BLaER1 (cell line): ENCODE data around the gene ARHGEF17.
A peak's percentile ranks its signal among the peaks of the same experiment; 100 is the strongest.

ENCODE experiments used
- H3K27ac ChIP-seq: shearing (Covaris generic); formaldehyde crosslinking; 2 replicates; pipeline ENCODE4 v1.8.1; 2022
- H3K27me3 ChIP-seq: shearing (Covaris generic); formaldehyde crosslinking; 2 replicates; pipeline ENCODE4 v1.8.1; 2022
- H3K36me3 ChIP-seq: shearing (Covaris generic); formaldehyde crosslinking; 2 replicates; pipeline ENCODE4 v1.8.1; 2022
- H3K4me1 ChIP-seq: shearing (Covaris generic); formaldehyde crosslinking; 2 replicates; pipeline ENCODE4 v1.8.1; 2022
- H3K4me2 ChIP-seq: shearing (Covaris generic); formaldehyde crosslinking; 2 replicates; pipeline ENCODE4 v1.8.1; 2022
- H3K4me3 ChIP-seq: shearing (Covaris generic); formaldehyde crosslinking; 2 replicates; pipeline ENCODE4 v1.8.1; 2022
- H3K9ac ChIP-seq: shearing (Covaris generic); formaldehyde crosslinking; 2 replicates; pipeline ENCODE4 v1.8.1; 2022
- H3K9me3 ChIP-seq: shearing (Covaris generic); formaldehyde crosslinking; 2 replicates; pipeline ENCODE4 v1.8.1; 2022
- H4K20me1 ChIP-seq: shearing (Covaris generic); formaldehyde crosslinking; 2 replicates; pipeline ENCODE4 v1.8.1; 2022
- Cebpa-rat ChIP-seq: shearing (Covaris generic); IDR thresholded peaks from 2 replicates; pipeline ENCODE4 v1.8.1; 2022

The ARHGEF17 gene

GRCh38 chr11:73327812-73328364 lies 19.8 kb downstream of the ARHGEF17 start:
- H3K27ac ChIP-seq, result no peak overlapping the region
- no peaks in the 10 kb centered on the region for H3K36me3 ChIP-seq
- no peak for TF ChIP-seq Cebpa-rat
- H4K20me1 ChIP-seq, result no peaks in the 10 kb centered on the region
- no peak overlapping the region for H3K9ac ChIP-seq
- no peak overlapping the region; the same call in 1 of the 2 replicates for H3K4me2 ChIP-seq
- H3K27me3 ChIP-seq, result no peaks in the 10 kb centered on the region
- H3K4me3 ChIP-seq, result no peak overlapping the region
- H3K4me1 ChIP-seq, result peaks cover 56% of the 10 kb centered on the region
- no peaks in the 10 kb centered on the region for H3K9me3 ChIP-seq

GRCh38 chr11:73330569-73331093 lies 22.6 kb downstream of the ARHGEF17 start:
- H4K20me1 ChIP-seq, result 0 out of 2 replicates have a peak, but pooled peaks cover 7% of the 10 kb centered on the region
- no peak overlapping the region for H3K9ac ChIP-seq
- no peaks in the 10 kb centered on the region for H3K36me3 ChIP-seq
- H3K9me3 ChIP-seq, result no peaks in the 10 kb centered on the region
- no peak overlapping the region for H3K4me2 ChIP-seq
- H3K27me3 ChIP-seq, result no peaks in the 10 kb centered on the region
- H3K4me1 ChIP-seq, result peaks cover 47% of the 10 kb centered on the region
- TF ChIP-seq Cebpa-rat, result no peak
- no peak overlapping the region for H3K4me3 ChIP-seq
- 0 out of 2 replicates have a peak overlapping the region, but pooled peaks have one; percentile 18 for H3K27ac ChIP-seq

- Histone ChIP-seq H3K4me3 (no peak overlapping the region), H4K20me1 (0 out of 2 replicates have a peak, but pooled peaks cover 7% of the 10 kb centered on the region), H3K9ac (no peak overlapping the region), H3K27ac (no peak overlapping the region), H3K9me3 (no peaks in the 10 kb centered on the region), H3K27me3 (no peaks in the 10 kb centered on the region), H3K4me2 (no peak overlapping the region), H3K36me3 (no peaks in the 10 kb centered on the region), H3K4me1 (peaks cover 41% of the 10 kb centered on the region)
- no peak for TF ChIP-seq Cebpa-rat
Measured at GRCh38 chr11:73331138-73331916, 23.3 kb downstream of the ARHGEF17 start.

GRCh38 chr11:73333173-73333572 lies 25.1 kb downstream of the ARHGEF17 start:
- Histone ChIP-seq H3K4me2 (no peak overlapping the region), H3K4me3 (no peak overlapping the region), H3K9ac (no peak overlapping the region)

GRCh38 chr11:73333640-73334383 lies 25.7 kb downstream of the ARHGEF17 start:
- no peak for TF ChIP-seq Cebpa-rat
- Histone ChIP-seq H3K4me2 (peak overlapping the region; percentile 61), H3K27me3 (no peaks in the 10 kb centered on the region), H3K9me3 (no peaks in the 10 kb centered on the region), H3K4me1 (peaks cover 32% of the 10 kb centered on the region), H3K9ac (peak overlapping the region; percentile 17; the same call in 1 of the 2 replicates), H3K36me3 (no peaks in the 10 kb centered on the region), H3K4me3 (no peak overlapping the region), H4K20me1 (0 out of 2 replicates have a peak, but pooled peaks cover 7% of the 10 kb centered on the region), H3K27ac (peak overlapping the region; percentile 54; the same call in 1 of the 2 replicates)

More at GRCh38 chr11:73333173-73333572, 25.1 kb downstream of the ARHGEF17 start:
- Histone ChIP-seq H3K9me3 (no peaks in the 10 kb centered on the region), H3K4me1 (peaks cover 32% of the 10 kb centered on the region), H3K27ac (no peak overlapping the region), H4K20me1 (0 out of 2 replicates have a peak, but pooled peaks cover 7% of the 10 kb centered on the region), H3K27me3 (no peaks in the 10 kb centered on the region), H3K36me3 (no peaks in the 10 kb centered on the region)
- no peak for TF ChIP-seq Cebpa-rat

GRCh38 chr11:73334384-73335203 lies 26.5 kb downstream of the ARHGEF17 start:
- 0 out of 2 replicates have a peak, but pooled peaks cover 7% of the 10 kb centered on the region for H4K20me1 ChIP-seq
- peak overlapping the region; percentile 54 for H3K27ac ChIP-seq
- peak overlapping the region; percentile 17; the same call in 1 of the 2 replicates for H3K9ac ChIP-seq
- peak overlapping the region; percentile 61 for H3K4me2 ChIP-seq
- peaks cover 35% of the 10 kb centered on the region for H3K4me1 ChIP-seq
- TF ChIP-seq Cebpa-rat, result no peak
- H3K36me3 ChIP-seq, result no peaks in the 10 kb centered on the region
- H3K27me3 ChIP-seq, result no peaks in the 10 kb centered on the region
- no peak overlapping the region for H3K4me3 ChIP-seq
- H3K9me3 ChIP-seq, result no peaks in the 10 kb centered on the region

GRCh38 chr11:73335204-73335923 lies 27.3 kb downstream of the ARHGEF17 start:
- H3K9me3 ChIP-seq, result no peaks in the 10 kb centered on the region
- peaks cover 35% of the 10 kb centered on the region for H3K4me1 ChIP-seq
- TF ChIP-seq Cebpa-rat, result no peak
- H3K4me2 ChIP-seq, result peak overlapping the region; percentile 61
- 0 out of 2 replicates have a peak, but pooled peaks cover 7% of the 10 kb centered on the region for H4K20me1 ChIP-seq
- H3K4me3 ChIP-seq, result no peak overlapping the region
- no peaks in the 10 kb centered on the region for H3K36me3 ChIP-seq
- H3K9ac ChIP-seq, result peak overlapping the region; percentile 17; the same call in 1 of the 2 replicates
- H3K27me3 ChIP-seq, result no peaks in the 10 kb centered on the region
- peak overlapping the region; percentile 54; the same call in 1 of the 2 replicates for H3K27ac ChIP-seq

- no peak for TF ChIP-seq Cebpa-rat
- Histone ChIP-seq H3K4me1 (peaks cover 35% of the 10 kb centered on the region), H3K27me3 (no peaks in the 10 kb centered on the region), H3K36me3 (no peaks in the 10 kb centered on the region), H3K4me3 (no peak overlapping the region), H3K4me2 (peak overlapping the region; percentile 50), H3K9ac (peak overlapping the region; percentile 8; the same call in 1 of the 2 replicates), H3K27ac (peak overlapping the region; percentile 29; the same call in 1 of the 2 replicates), H4K20me1 (0 out of 2 replicates have a peak, but pooled peaks cover 7% of the 10 kb centered on the region), H3K9me3 (no peaks in the 10 kb centered on the region)
Measured at GRCh38 chr11:73337846-73338245, 29.8 kb downstream of the ARHGEF17 start.
